ENCODE data around the gene LRGUK.

LRGUK gene

GRCh38 chr7:134191876-134192275 is 64.7 kb downstream of the LRGUK start:
- H3K27me3 ChIP-seq (ENCODE audit: control insufficient read depth, insufficient read depth, low read length): no peaks in the 10 kb centered on the region
- H3K9me3 ChIP-seq (ENCODE audit: control insufficient read depth, insufficient read depth, low read length): no peaks in the 10 kb centered on the region
- no peak overlapping the region for H3K4me3 ChIP-seq (ENCODE audit: low read depth, low read length)
- H3K36me3 ChIP-seq (ENCODE audit: control insufficient read depth, insufficient read depth, low read length): no peaks in the 10 kb centered on the region
- H3K9ac ChIP-seq (ENCODE audit: low read depth, low read length): no peak overlapping the region
- peaks cover 8% of the 10 kb centered on the region for H3K4me1 ChIP-seq (ENCODE audit: control insufficient read depth, insufficient read depth, low read length)

GRCh38 chr7:134193240-134193639 is 66.1 kb downstream of the LRGUK start:
- no peaks in the 10 kb centered on the region for H3K36me3 ChIP-seq (ENCODE audit: control insufficient read depth, insufficient read depth, low read length)
- no peak overlapping the region for H3K4me3 ChIP-seq (ENCODE audit: low read depth, low read length)
- no peaks in the 10 kb centered on the region for H3K9me3 ChIP-seq (ENCODE audit: control insufficient read depth, insufficient read depth, low read length)
- H3K27me3 ChIP-seq (ENCODE audit: control insufficient read depth, insufficient read depth, low read length): no peaks in the 10 kb centered on the region
- H3K4me1 ChIP-seq (ENCODE audit: control insufficient read depth, insufficient read depth, low read length): peaks cover 9% of the 10 kb centered on the region
- no peak overlapping the region for H3K9ac ChIP-seq (ENCODE audit: low read depth, low read length)

GRCh38 chr7:134195252-134195651 is 68.1 kb downstream of the LRGUK start:
- H3K4me3 ChIP-seq (ENCODE audit: low read depth, low read length): no peak overlapping the region
- H3K9ac ChIP-seq (ENCODE audit: low read depth, low read length): no peak overlapping the region
- H3K27me3 ChIP-seq (ENCODE audit: control insufficient read depth, insufficient read depth, low read length): no peaks in the 10 kb centered on the region
- peaks cover 3% of the 10 kb centered on the region for H3K4me1 ChIP-seq (ENCODE audit: control insufficient read depth, insufficient read depth, low read length)
- no peaks in the 10 kb centered on the region for H3K9me3 ChIP-seq (ENCODE audit: control insufficient read depth, insufficient read depth, low read length)
- no peaks in the 10 kb centered on the region for H3K36me3 ChIP-seq (ENCODE audit: control insufficient read depth, insufficient read depth, low read length)

GRCh38 chr7:134196439-134196838 is 69.3 kb downstream of the LRGUK start:
- Histone ChIP-seq H3K9me3 (ENCODE audit: control insufficient read depth, insufficient read depth, low read length) (no peaks in the 10 kb centered on the region), H3K4me1 (ENCODE audit: control insufficient read depth, insufficient read depth, low read length) (peaks cover 3% of the 10 kb centered on the region), H3K9ac (ENCODE audit: low read depth, low read length) (no peak overlapping the region), H3K4me3 (ENCODE audit: low read depth, low read length) (no peak overlapping the region), H3K27me3 (ENCODE audit: control insufficient read depth, insufficient read depth, low read length) (no peaks in the 10 kb centered on the region), H3K36me3 (ENCODE audit: control insufficient read depth, insufficient read depth, low read length) (no peaks in the 10 kb centered on the region)

GRCh38 chr7:134197345-134197744 is 70.2 kb downstream of the LRGUK start:
- Histone ChIP-seq H3K27me3 (ENCODE audit: control insufficient read depth, insufficient read depth, low read length) (no peaks in the 10 kb centered on the region), H3K9me3 (ENCODE audit: control insufficient read depth, insufficient read depth, low read length) (no peaks in the 10 kb centered on the region), H3K4me1 (ENCODE audit: control insufficient read depth, insufficient read depth, low read length) (peaks cover 3% of the 10 kb centered on the region)

GRCh38 chr7:134200970-134201369 is 73.8 kb downstream of the LRGUK start:
- no peaks in the 10 kb centered on the region for H3K27me3 ChIP-seq (ENCODE audit: control insufficient read depth, insufficient read depth, low read length)
- no peaks in the 10 kb centered on the region for H3K36me3 ChIP-seq (ENCODE audit: control insufficient read depth, insufficient read depth, low read length)
- H3K9ac ChIP-seq (ENCODE audit: low read depth, low read length): no peak overlapping the region
- no peak overlapping the region for H3K4me3 ChIP-seq (ENCODE audit: low read depth, low read length)
- H3K4me1 ChIP-seq (ENCODE audit: control insufficient read depth, insufficient read depth, low read length): peaks cover 3% of the 10 kb centered on the region
- H3K9me3 ChIP-seq (ENCODE audit: control insufficient read depth, insufficient read depth, low read length): no peaks in the 10 kb centered on the region

More at GRCh38 chr7:134197345-134197744, 70.2 kb downstream of the LRGUK start:
- Histone ChIP-seq H3K4me3 (ENCODE audit: low read depth, low read length) (no peak overlapping the region), H3K9ac (ENCODE audit: low read depth, low read length) (no peak overlapping the region), H3K36me3 (ENCODE audit: control insufficient read depth, insufficient read depth, low read length) (no peaks in the 10 kb centered on the region)

- no peaks in the 10 kb centered on the region for H3K9me3 ChIP-seq (ENCODE audit: control insufficient read depth, insufficient read depth, low read length)
- no peak overlapping the region for H3K4me3 ChIP-seq (ENCODE audit: low read depth, low read length)
Measured at GRCh38 chr7:134201569-134202261, 74.6 kb downstream of the LRGUK start.

GRCh38 chr7:134203186-134203889 is 76.2 kb downstream of the LRGUK start:
- Histone ChIP-seq H3K27me3 (ENCODE audit: control insufficient read depth, insufficient read depth, low read length) (no peaks in the 10 kb centered on the region), H3K4me1 (ENCODE audit: control insufficient read depth, insufficient read depth, low read length) (no peaks in the 10 kb centered on the region), H3K9me3 (ENCODE audit: control insufficient read depth, insufficient read depth, low read length) (no peaks in the 10 kb centered on the region)

More at GRCh38 chr7:134201569-134202261, 74.6 kb downstream of the LRGUK start:
- Histone ChIP-seq H3K4me1 (ENCODE audit: control insufficient read depth, insufficient read depth, low read length) (peaks cover 3% of the 10 kb centered on the region), H3K27me3 (ENCODE audit: control insufficient read depth, insufficient read depth, low read length) (no peaks in the 10 kb centered on the region), H3K9ac (ENCODE audit: low read depth, low read length) (no peak overlapping the region), H3K36me3 (ENCODE audit: control insufficient read depth, insufficient read depth, low read length) (no peaks in the 10 kb centered on the region)

GRCh38 chr7:134209322-134210015 is 82.3 kb downstream of the LRGUK start:
- H3K4me1 ChIP-seq (ENCODE audit: control insufficient read depth, insufficient read depth, low read length): no peaks in the 10 kb centered on the region
- H3K9ac ChIP-seq (ENCODE audit: low read depth, low read length): no peak overlapping the region
- no peak overlapping the region for H3K4me3 ChIP-seq (ENCODE audit: low read depth, low read length)
- H3K27me3 ChIP-seq (ENCODE audit: control insufficient read depth, insufficient read depth, low read length): no peaks in the 10 kb centered on the region
- H3K9me3 ChIP-seq (ENCODE audit: control insufficient read depth, insufficient read depth, low read length): no peaks in the 10 kb centered on the region
- no peaks in the 10 kb centered on the region for H3K36me3 ChIP-seq (ENCODE audit: control insufficient read depth, insufficient read depth, low read length)

More at GRCh38 chr7:134203186-134203889, 76.2 kb downstream of the LRGUK start:
- no peak overlapping the region for H3K4me3 ChIP-seq (ENCODE audit: low read depth, low read length)
- H3K36me3 ChIP-seq (ENCODE audit: control insufficient read depth, insufficient read depth, low read length): no peaks in the 10 kb centered on the region
- no peak overlapping the region for H3K9ac ChIP-seq (ENCODE audit: low read depth, low read length)

GRCh38 chr7:134210227-134210626 is 83.1 kb downstream of the LRGUK start:
- Histone ChIP-seq H3K9me3 (ENCODE audit: control insufficient read depth, insufficient read depth, low read length) (no peaks in the 10 kb centered on the region), H3K9ac (ENCODE audit: low read depth, low read length) (no peak overlapping the region), H3K4me1 (ENCODE audit: control insufficient read depth, insufficient read depth, low read length) (no peaks in the 10 kb centered on the region), H3K36me3 (ENCODE audit: control insufficient read depth, insufficient read depth, low read length) (no peaks in the 10 kb centered on the region), H3K4me3 (ENCODE audit: low read depth, low read length) (no peak overlapping the region), H3K27me3 (ENCODE audit: control insufficient read depth, insufficient read depth, low read length) (no peaks in the 10 kb centered on the region)

- no peak overlapping the region for H3K4me3 ChIP-seq (ENCODE audit: low read depth, low read length)
- H3K9me3 ChIP-seq (ENCODE audit: control insufficient read depth, insufficient read depth, low read length): no peaks in the 10 kb centered on the region
- H3K9ac ChIP-seq (ENCODE audit: low read depth, low read length): no peak overlapping the region
- no peaks in the 10 kb centered on the region for H3K4me1 ChIP-seq (ENCODE audit: control insufficient read depth, insufficient read depth, low read length)
- no peaks in the 10 kb centered on the region for H3K27me3 ChIP-seq (ENCODE audit: control insufficient read depth, insufficient read depth, low read length)
- H3K36me3 ChIP-seq (ENCODE audit: control insufficient read depth, insufficient read depth, low read length): no peaks in the 10 kb centered on the region
Measured at GRCh38 chr7:134210976-134211663, 84.0 kb downstream of the LRGUK start.

All from iPS-15b (cell line).